Muscle layer of duodenum (tissue), 2 donors: ENCODE measurements around the gene PRMT3.
"Not testable (repeated sequence)": the region's sequence is repeated elsewhere in the genome, so short reads cannot be mapped to it uniquely, and the experiment has no call there.

Source experiments
- H3K27ac ChIP-seq: one replicate; pipeline ENCODE4 v1.7.0; 2013; ENCODE audit warnings: mild to moderate bottlenecking, low read length
- H3K27me3 ChIP-seq: one replicate; pipeline ENCODE4 v1.7.0; 2013; ENCODE audit warnings: low read depth, mild to moderate bottlenecking, control low read depth, low read length
- H3K36me3 ChIP-seq, 2 donors: one replicate each; pipeline ENCODE4 v1.7.0; 2013; ENCODE audit warnings: low read length in 2 of 2, control low read depth in 1 of 2, mild to moderate bottlenecking in 1 of 2; ENCODE audit not compliant: insufficient read depth in 2 of 2, control insufficient read depth in 1 of 2
- H3K4me1 ChIP-seq, 2 donors: one replicate each; pipeline ENCODE4 v1.7.0; 2013; ENCODE audit warnings: low read length in 2 of 2, mild to moderate bottlenecking in 2 of 2, control low read depth in 1 of 2, moderate library complexity in 1 of 2; ENCODE audit not compliant: insufficient read depth in 2 of 2, control insufficient read depth in 1 of 2
- H3K4me3 ChIP-seq, 2 donors: one replicate each; pipeline ENCODE4 v1.7.0; 2013; ENCODE audit warnings: low read length in 2 of 2, low read depth in 1 of 2, mild to moderate bottlenecking in 1 of 2
- H3K9me3 ChIP-seq, 2 donors: one replicate each; pipeline ENCODE4 v1.7.0; 2013; ENCODE audit warnings: low read length in 2 of 2, control low read depth in 1 of 2, mild to moderate bottlenecking in 1 of 2; ENCODE audit not compliant: control insufficient read depth in 1 of 2
- donor health status: healthy.

PRMT3 gene

GRCh38 chr11:20376162-20376730 is 11.3 kb upstream of the PRMT3 start:
- Histone ChIP-seq H3K9me3 (no peaks in the 10 kb centered on the region), H3K36me3 (peaks cover 21 to 35% of the 10 kb centered on the region in 2 donors), H3K4me1 (no peaks in the 10 kb centered on the region), H3K27ac (no peak overlapping the region), H3K27me3 (no peaks in the 10 kb centered on the region), H3K4me3 (no peak overlapping the region)

- peaks cover 17 to 18% of the 10 kb centered on the region in 2 donors for H3K36me3 ChIP-seq
- not testable (repeated sequence) for H3K4me3 ChIP-seq, H3K4me1 ChIP-seq, H3K27ac ChIP-seq, H3K27me3 ChIP-seq, H3K9me3 ChIP-seq
Measured at GRCh38 chr11:20385996-20386395, 1.5 kb upstream of the PRMT3 start.

- H3K4me3 ChIP-seq = peak overlapping the region; percentile 73 to 89
- peaks cover 12% of the 10 kb centered on the region in 2 donors for H3K36me3 ChIP-seq
- H3K27me3 ChIP-seq = no peaks in the 10 kb centered on the region
- peaks cover 7% of the 10 kb centered on the region in 2 donors for H3K4me1 ChIP-seq
- peak overlapping the region; percentile 79 for H3K27ac ChIP-seq
- no peaks in the 10 kb centered on the region for H3K9me3 ChIP-seq
Measured at GRCh38 chr11:20388096-20389055, 860 bp downstream of the PRMT3 start.

GRCh38 chr11:20397281-20397680 is 9.8 kb downstream of the PRMT3 start:
- Histone ChIP-seq H3K4me1 (no peaks in the 10 kb centered on the region), H3K36me3 (peaks cover 14 to 22% of the 10 kb centered on the region in 2 donors), H3K27me3 (no peaks in the 10 kb centered on the region), H3K9me3 (no peaks in the 10 kb centered on the region), H3K27ac (no peak overlapping the region), H3K4me3 (no peak overlapping the region)

GRCh38 chr11:20399498-20399897 is 12.0 kb downstream of the PRMT3 start:
- Histone ChIP-seq H3K36me3 (peaks cover 19 to 20% of the 10 kb centered on the region in 2 donors), H3K27ac (no peak overlapping the region), H3K27me3 (no peaks in the 10 kb centered on the region), H3K9me3 (no peaks in the 10 kb centered on the region), H3K4me3 (no peak overlapping the region), H3K4me1 (no peaks in the 10 kb centered on the region)

GRCh38 chr11:20403059-20403458 is 15.5 kb downstream of the PRMT3 start:
- Histone ChIP-seq H3K27me3 (no peaks in the 10 kb centered on the region), H3K27ac (no peak overlapping the region), H3K36me3 (peaks cover 19 to 23% of the 10 kb centered on the region in 2 donors), H3K4me3 (no peak overlapping the region), H3K4me1 (no peaks in the 10 kb centered on the region), H3K9me3 (no peaks in the 10 kb centered on the region)

- Histone ChIP-seq H3K4me3 (no peak overlapping the region), H3K27ac (no peak overlapping the region), H3K9me3 (no peaks in the 10 kb centered on the region), H3K4me1 (no peaks in the 10 kb centered on the region), H3K27me3 (no peaks in the 10 kb centered on the region), H3K36me3 (peaks cover 24 to 25% of the 10 kb centered on the region in 2 donors)
Measured at GRCh38 chr11:20406484-20406883, 19.0 kb downstream of the PRMT3 start.

GRCh38 chr11:20407344-20407743 is 19.8 kb downstream of the PRMT3 start:
- H3K4me1 ChIP-seq = no peaks in the 10 kb centered on the region
- peaks cover 24 to 25% of the 10 kb centered on the region in 2 donors for H3K36me3 ChIP-seq
- no peak overlapping the region for H3K27ac ChIP-seq

GRCh38 chr11:20415432-20415831 is 27.9 kb downstream of the PRMT3 start:
- H3K9me3 ChIP-seq = no peaks in the 10 kb centered on the region
- H3K4me1 ChIP-seq = no peaks in the 10 kb centered on the region
- H3K4me3 ChIP-seq = no peak overlapping the region
- no peaks in the 10 kb centered on the region for H3K27me3 ChIP-seq
- peaks cover 4 to 12% of the 10 kb centered on the region in 2 donors for H3K36me3 ChIP-seq
- no peak overlapping the region for H3K27ac ChIP-seq

More at GRCh38 chr11:20407344-20407743, 19.8 kb downstream of the PRMT3 start:
- Histone ChIP-seq H3K4me3 (no peak overlapping the region), H3K27me3 (no peaks in the 10 kb centered on the region), H3K9me3 (no peaks in the 10 kb centered on the region)

GRCh38 chr11:20417771-20418170 is 30.3 kb downstream of the PRMT3 start:
- Histone ChIP-seq H3K27me3 (no peaks in the 10 kb centered on the region), H3K4me3 (no peak overlapping the region), H3K9me3 (no peaks in the 10 kb centered on the region), H3K27ac (no peak overlapping the region), H3K36me3 (peaks cover 4 to 18% of the 10 kb centered on the region in 2 donors), H3K4me1 (no peaks in the 10 kb centered on the region)

GRCh38 chr11:20421946-20422345 is 34.4 kb downstream of the PRMT3 start:
- H3K36me3 ChIP-seq = peaks cover 0 to 19% of the 10 kb centered on the region in 2 donors
- no peak overlapping the region for H3K4me3 ChIP-seq
- no peaks in the 10 kb centered on the region for H3K27me3 ChIP-seq
- H3K4me1 ChIP-seq = no peaks in the 10 kb centered on the region
- H3K9me3 ChIP-seq = no peaks in the 10 kb centered on the region
- H3K27ac ChIP-seq = no peak overlapping the region
